ENCODE measurements around the gene AKR1E2. TPM values are rescaled to one million over a fixed set of nuclear protein-coding genes. Genes with fewer than 3 reads are reported as not detected.
A peak's percentile ranks its signal among the peaks of the same experiment; 100 is the strongest.

The AKR1E2 gene
- total RNA-seq, 2 experiments from 2014 or later, result 11.2 to 13.8 TPM

GRCh38 chr10:4819707-4820106 lies 6.3 kb upstream of the AKR1E2 start:
- Mint-ChIP-seq H3K4me1 (no peaks in the 10 kb centered on the region), H3K27ac (no peak overlapping the region), H3K9me3 (no peaks in the 10 kb centered on the region), H3K27me3 (peaks cover 36% of the 10 kb centered on the region), H3K4me3 (no peak overlapping the region), H3K36me3 (ENCODE audit: low read depth) (no peaks in the 10 kb centered on the region)
- POLR2A ChIA-PET, result no interaction called here
- CTCF ChIA-PET, result interaction anchor here (0.6 kb wide), 1 partner anchor 1609 kb away, joined by 4 read pairs; no protein-coding TSS in a partner anchor
- no peak for DNase-seq

GRCh38 chr10:4820804-4821401 lies 5.1 kb upstream of the AKR1E2 start:
- Mint-ChIP-seq H3K4me3 (no peak overlapping the region), H3K27me3 (peaks cover 36% of the 10 kb centered on the region), H3K4me1 (peaks cover 6% of the 10 kb centered on the region), H3K9me3 (no peaks in the 10 kb centered on the region), H3K36me3 (ENCODE audit: low read depth) (peaks cover 1% of the 10 kb centered on the region), H3K27ac (no peak overlapping the region)
- POLR2A ChIA-PET, result no interaction called here
- DNase-seq, result no peak
- CTCF ChIA-PET, result interaction anchor here (0.7 kb wide), 1 partner anchor 1380 kb away, joined by 3 read pairs; no protein-coding TSS in a partner anchor

GRCh38 chr10:4822208-4822607 lies 3.8 kb upstream of the AKR1E2 start:
- Mint-ChIP-seq H3K36me3 (ENCODE audit: low read depth) (peaks cover 3% of the 10 kb centered on the region), H3K27me3 (peaks cover 34% of the 10 kb centered on the region), H3K4me3 (no peak overlapping the region), H3K27ac (no peak overlapping the region), H3K4me1 (peaks cover 15% of the 10 kb centered on the region), H3K9me3 (no peaks in the 10 kb centered on the region)
- CTCF ChIA-PET, result no interaction called here
- POLR2A ChIA-PET, result no interaction called here
- DNase-seq, result no peak

- CTCF ChIA-PET, result interaction anchor here (2.3 to 4.4 kb wide), 2 partner anchors 9 to 10 kb away, joined by 5 to 27 read pairs; no protein-coding TSS in a partner anchor
- no peak overlapping the region for H3K4me3 Mint-ChIP-seq
- DNase-seq, result no peak
- peaks cover 28% of the 10 kb centered on the region for H3K27me3 Mint-ChIP-seq
- peaks cover 22% of the 10 kb centered on the region for H3K4me1 Mint-ChIP-seq
- POLR2A ChIA-PET, result no interaction called here
- no peak overlapping the region for H3K27ac Mint-ChIP-seq
- no peaks in the 10 kb centered on the region for H3K9me3 Mint-ChIP-seq
- peaks cover 7% of the 10 kb centered on the region for H3K36me3 Mint-ChIP-seq (ENCODE audit: low read depth)
Observed at GRCh38 chr10:4824791-4825310, 1.2 kb upstream of the AKR1E2 start.

GRCh38 chr10:4825456-4825867 lies 545 bp upstream of the AKR1E2 start:
- DNase-seq, result no peak
- ChIA-PET CTCF (interaction anchor here (2.2 to 4.4 kb wide), 3 partner anchors 9 to 24 kb away, joined by 5 to 27 read pairs (median 8); no protein-coding TSS in a partner anchor), POLR2A (interaction anchor here (0.6 kb wide), 1 partner anchor 47 kb away, joined by 3 read pairs; no protein-coding TSS in a partner anchor)
- Mint-ChIP-seq H3K27me3 (peaks cover 24% of the 10 kb centered on the region), H3K9me3 (no peaks in the 10 kb centered on the region), H3K4me3 (peak overlapping the region; percentile 79), H3K36me3 (ENCODE audit: low read depth) (peaks cover 9% of the 10 kb centered on the region), H3K4me1 (peaks cover 23% of the 10 kb centered on the region), H3K27ac (no peak overlapping the region)

- peaks cover 34% of the 10 kb centered on the region for H3K4me1 Mint-ChIP-seq
- H3K9me3 Mint-ChIP-seq, result no peaks in the 10 kb centered on the region
- POLR2A ChIA-PET, result no interaction called here
- no peak for DNase-seq
- peak overlapping the region; percentile 79 for H3K4me3 Mint-ChIP-seq
- H3K36me3 Mint-ChIP-seq (ENCODE audit: low read depth), result peaks cover 23% of the 10 kb centered on the region
- H3K27ac Mint-ChIP-seq, result peak overlapping the region; percentile 86
- CTCF ChIA-PET, result interaction anchor here (0.6 to 4.4 kb wide), 3 partner anchors 9 to 23 kb away, joined by 3 to 27 read pairs (median 8); no protein-coding TSS in a partner anchor
- peaks cover 14% of the 10 kb centered on the region for H3K27me3 Mint-ChIP-seq
Observed at GRCh38 chr10:4826792-4827324, 851 bp downstream of the AKR1E2 start.

GRCh38 chr10:4828005-4828404 lies 2.0 kb downstream of the AKR1E2 start:
- no peak overlapping the region for H3K4me3 Mint-ChIP-seq
- ChIA-PET POLR2A (no interaction called here), CTCF (interaction anchor here (1.0 kb wide), 1 partner anchor 13 kb away, joined by 4 read pairs; no protein-coding TSS in a partner anchor)
- H3K9me3 Mint-ChIP-seq, result no peaks in the 10 kb centered on the region
- peaks cover 36% of the 10 kb centered on the region for H3K4me1 Mint-ChIP-seq
- H3K27me3 Mint-ChIP-seq, result peaks cover 8% of the 10 kb centered on the region
- no peak for DNase-seq
- peaks cover 30% of the 10 kb centered on the region for H3K36me3 Mint-ChIP-seq (ENCODE audit: low read depth)
- no peak overlapping the region for H3K27ac Mint-ChIP-seq

GRCh38 chr10:4830551-4830950 lies 4.5 kb downstream of the AKR1E2 start:
- DNase-seq, result no peak
- POLR2A ChIA-PET, result no interaction called here
- Mint-ChIP-seq H3K36me3 (ENCODE audit: low read depth) (peaks cover 49% of the 10 kb centered on the region), H3K4me1 (peaks cover 46% of the 10 kb centered on the region), H3K4me3 (no peak overlapping the region), H3K27me3 (peaks cover 4% of the 10 kb centered on the region), H3K27ac (no peak overlapping the region), H3K9me3 (no peaks in the 10 kb centered on the region)
- CTCF ChIA-PET, result interaction anchor here (0.6 to 1.1 kb wide), 3 partner anchors 15 to 564 kb away, joined by 3 to 4 read pairs (median 4); no protein-coding TSS in a partner anchor

- peaks cover 48% of the 10 kb centered on the region for H3K4me1 Mint-ChIP-seq
- H3K36me3 Mint-ChIP-seq (ENCODE audit: low read depth), result peaks cover 51% of the 10 kb centered on the region
- H3K9me3 Mint-ChIP-seq, result no peaks in the 10 kb centered on the region
- H3K4me3 Mint-ChIP-seq, result no peak overlapping the region
- POLR2A ChIA-PET, result no interaction called here
- H3K27me3 Mint-ChIP-seq, result peaks cover 4% of the 10 kb centered on the region
- CTCF ChIA-PET, result interaction anchor here (0.7 to 1.4 kb wide), 3 partner anchors 16 to 1042 kb away, joined by 4 to 6 read pairs (median 4); no protein-coding TSS in a partner anchor
- H3K27ac Mint-ChIP-seq, result peak overlapping the region; percentile 22
- DNase-seq, result no peak
Observed at GRCh38 chr10:4831091-4831490, 5.1 kb downstream of the AKR1E2 start.

GRCh38 chr10:4833286-4833685 lies 7.3 kb downstream of the AKR1E2 start:
- Mint-ChIP-seq H3K4me3 (no peak overlapping the region), H3K4me1 (peaks cover 48% of the 10 kb centered on the region), H3K9me3 (no peaks in the 10 kb centered on the region), H3K36me3 (ENCODE audit: low read depth) (peaks cover 58% of the 10 kb centered on the region), H3K27ac (no peak overlapping the region), H3K27me3 (peaks cover 2% of the 10 kb centered on the region)
- DNase-seq, result no peak
- POLR2A ChIA-PET, result no interaction called here
- CTCF ChIA-PET, result interaction anchor here (0.8 to 2.0 kb wide), 2 partner anchors 10 to 19 kb away, joined by 3 to 8 read pairs; no protein-coding TSS in a partner anchor

- Mint-ChIP-seq H3K27ac (peak overlapping the region; percentile 89), H3K36me3 (ENCODE audit: low read depth) (peaks cover 58% of the 10 kb centered on the region), H3K4me1 (peaks cover 46% of the 10 kb centered on the region), H3K9me3 (no peaks in the 10 kb centered on the region), H3K27me3 (no peaks in the 10 kb centered on the region), H3K4me3 (no peak overlapping the region)
- POLR2A ChIA-PET, result no interaction called here
- CTCF ChIA-PET, result interaction anchor here (5.5 kb wide), 1 partner anchor 15 kb away, joined by 46 read pairs; no protein-coding TSS in a partner anchor
- no peak for DNase-seq
Observed at GRCh38 chr10:4834898-4835405, 8.9 kb downstream of the AKR1E2 start.

GRCh38 chr10:4835494-4835918 lies 9.5 kb downstream of the AKR1E2 start:
- no peaks in the 10 kb centered on the region for H3K27me3 Mint-ChIP-seq
- ChIA-PET CTCF (interaction anchor here (5.5 kb wide), 1 partner anchor 15 kb away, joined by 46 read pairs; no protein-coding TSS in a partner anchor), POLR2A (no interaction called here)
- H3K27ac Mint-ChIP-seq, result peak overlapping the region; percentile 89
- H3K36me3 Mint-ChIP-seq (ENCODE audit: low read depth), result peaks cover 56% of the 10 kb centered on the region
- peak overlapping the region; percentile 15 for H3K4me3 Mint-ChIP-seq
- H3K4me1 Mint-ChIP-seq, result peaks cover 44% of the 10 kb centered on the region
- no peaks in the 10 kb centered on the region for H3K9me3 Mint-ChIP-seq
- DNase-seq, result peak; percentile 59
